HEK293 (cell line): ENCODE measurements around the gene GRAMD1B.
"Not testable (repeated sequence)": the region's sequence is repeated elsewhere in the genome, so short reads cannot be mapped to it uniquely, and the experiment has no call there.

Experiments
- CTCF ChIA-PET: fragments of 350-600 bp; formaldehyde crosslinking; extraction: SDS; loops from one replicate; lab custom pipeline; 2021; ENCODE audit warnings: antibody characterized with exemption; lab: Yijun Ruan, JAX
- POLR2A ChIA-PET: fragments of 300-600 bp; formaldehyde crosslinking; extraction: SDS; loops from one replicate; lab custom pipeline; 2020; ENCODE audit warnings: antibody characterized with exemption, inconsistent platforms; lab: Yijun Ruan, JAX
- H3K27ac ChIP-seq: fragments of 200-500 bp; sonication (Bioruptor generic); 2 replicates; pipeline ENCODE4 v1.5.1; 2014; ENCODE audit warnings: low read depth, low read length, control low read depth, inconsistent platforms; ENCODE audit errors: extremely low read depth
- H3K36me3 ChIP-seq, 2 experiments: fragments of 200-500 bp in 1 of 2; sonication (Bioruptor generic) in 1 of 2; 1 replicate in 1 of 2; 2 replicates in 1 of 2; pipeline ENCODE4 v1.5.1; 2014 to 2017; ENCODE audit warnings: inconsistent platforms in 2 of 2, low read length in 2 of 2; ENCODE audit not compliant: control insufficient read depth in 2 of 2, insufficient read depth in 1 of 2
- H3K4me1 ChIP-seq: fragments of 200-500 bp; sonication (Bioruptor generic); 2 replicates; pipeline ENCODE4 v1.5.1; 2014; ENCODE audit warnings: mild to moderate bottlenecking, low read length, inconsistent platforms; ENCODE audit not compliant: control insufficient read depth, insufficient read depth
- H3K4me3 ChIP-seq: 2 replicates; pipeline ENCODE4 v1.5.1; 2011; ENCODE audit warnings: low read depth, mild to moderate bottlenecking, control low read depth, low read length, moderate library complexity
- H3K9me3 ChIP-seq: fragments of 200-500 bp; sonication (Bioruptor generic); 2 replicates; pipeline ENCODE4 v1.5.1; 2014; ENCODE audit warnings: low read depth, low read length, inconsistent platforms; ENCODE audit not compliant: control insufficient read depth, insufficient read depth
- BCL6B ChIP-seq: fragments of 450-650 bp; formaldehyde crosslinking; IDR thresholded peaks from 2 replicates; pipeline ENCODE4 v1.5.1; 2017; ENCODE audit warnings: missing biosample characterization, missing genetic modification characterization
- FEZF1 ChIP-seq: fragments of 450-650 bp; formaldehyde crosslinking; IDR thresholded peaks from 2 replicates; pipeline ENCODE4 v1.5.1; 2016; ENCODE audit warnings: missing biosample characterization, missing genetic modification characterization
- HOXA7 ChIP-seq: sonication (generic); formaldehyde crosslinking; IDR thresholded peaks from 2 replicates; pipeline ENCODE4 v1.8.1; 2022; ENCODE audit warnings: missing genetic modification reagents, borderline replicate concordance
- KLF7 ChIP-seq: fragments of 450-650 bp; formaldehyde crosslinking; IDR thresholded peaks from 2 replicates; pipeline ENCODE4 v1.5.1; 2016; ENCODE audit warnings: missing biosample characterization, missing genetic modification characterization, borderline replicate concordance
- PBX3 ChIP-seq: sonication (generic); formaldehyde crosslinking; IDR thresholded peaks from 2 replicates; pipeline ENCODE4 v1.8.1; 2022; ENCODE audit warnings: mild to moderate bottlenecking, moderate library complexity, missing genetic modification reagents
- SP2 ChIP-seq: fragments of 450-650 bp; formaldehyde crosslinking; IDR thresholded peaks from 2 replicates; pipeline ENCODE4 v1.5.1; 2016; ENCODE audit warnings: missing biosample characterization, missing genetic modification characterization
- TSHZ1 ChIP-seq: fragments of 450-650 bp; formaldehyde crosslinking; IDR thresholded peaks from 2 replicates; pipeline ENCODE4 v1.5.1; 2016; ENCODE audit warnings: missing biosample characterization, missing genetic modification characterization, borderline replicate concordance
- ZNF16 ChIP-seq: fragments of 450-650 bp; formaldehyde crosslinking; IDR thresholded peaks from 2 replicates; pipeline ENCODE4 v1.5.1; 2016; ENCODE audit warnings: low read depth, missing biosample characterization, missing genetic modification characterization
- ZNF174 ChIP-seq: fragments of 450-650 bp; formaldehyde crosslinking; IDR thresholded peaks from 2 replicates; pipeline ENCODE4 v1.5.0; 2017; ENCODE audit warnings: missing biosample characterization, mild to moderate bottlenecking, missing genetic modification characterization
- ZNF175 ChIP-seq: fragments of 450-650 bp; formaldehyde crosslinking; IDR thresholded peaks from 2 replicates; pipeline ENCODE4 v1.5.1; 2016; ENCODE audit warnings: missing biosample characterization, missing genetic modification characterization
- ZNF292 ChIP-seq: fragments of 450-650 bp; formaldehyde crosslinking; IDR thresholded peaks from 2 replicates; pipeline ENCODE4 v1.5.1; 2016; ENCODE audit warnings: low read depth, missing biosample characterization, missing genetic modification characterization, borderline replicate concordance
- ZNF366 ChIP-seq: fragments of 450-650 bp; formaldehyde crosslinking; conservative IDR thresholded peaks from 2 replicates; pipeline ENCODE4 v1.5.1; 2016; ENCODE audit warnings: missing biosample characterization, missing genetic modification characterization
- ZNF37A ChIP-seq: fragments of 450-650 bp; IDR thresholded peaks from 2 replicates; pipeline ENCODE4 v1.5.1; 2018; ENCODE audit warnings: missing biosample characterization, missing genetic modification characterization
- ZNF391 ChIP-seq: fragments of 450-650 bp; formaldehyde crosslinking; IDR thresholded peaks from 2 replicates; pipeline ENCODE4 v1.5.1; 2016; ENCODE audit warnings: low read depth, missing biosample characterization, missing genetic modification characterization, borderline replicate concordance
- ZNF707 ChIP-seq: fragments of 450-650 bp; formaldehyde crosslinking; IDR thresholded peaks from 2 replicates; pipeline ENCODE4 v1.5.1; 2016; ENCODE audit warnings: missing biosample characterization, missing genetic modification characterization
- TF ChIP-seq, protein P1 (sequence below): IDR thresholded peaks from 2 replicates; pipeline ENCODE4 v1.6.1; 2011; ENCODE audit warnings: mild to moderate bottlenecking, low read depth, low read length, borderline replicate concordance
- TF ChIP-seq, protein P2 (sequence below): fragments of 450-650 bp; formaldehyde crosslinking; IDR thresholded peaks from 2 replicates; pipeline ENCODE4 v1.5.1; 2017; ENCODE audit warnings: missing biosample characterization, mild to moderate bottlenecking, missing genetic modification characterization, moderate library complexity
- TF ChIP-seq, protein P3 (sequence below): fragments of 450-650 bp; IDR thresholded peaks from 2 replicates; pipeline ENCODE4 v1.5.1; 2018; ENCODE audit warnings: missing biosample characterization, missing genetic modification characterization

Gene GRAMD1B

GRCh38 chr11:123511037-123511870 lies 81.2 kb downstream of the GRAMD1B start (continued):
- TF ChIP-seq ZNF366 (peak; percentile 52; the same call in 1 of the 2 replicates), HOXA7 (CRISPR knock-in tag) (no peak), ZNF174 (no peak), TSHZ1 (tag by site-specific recombination) (no peak)
- TF ChIP-seq, protein P1, sequence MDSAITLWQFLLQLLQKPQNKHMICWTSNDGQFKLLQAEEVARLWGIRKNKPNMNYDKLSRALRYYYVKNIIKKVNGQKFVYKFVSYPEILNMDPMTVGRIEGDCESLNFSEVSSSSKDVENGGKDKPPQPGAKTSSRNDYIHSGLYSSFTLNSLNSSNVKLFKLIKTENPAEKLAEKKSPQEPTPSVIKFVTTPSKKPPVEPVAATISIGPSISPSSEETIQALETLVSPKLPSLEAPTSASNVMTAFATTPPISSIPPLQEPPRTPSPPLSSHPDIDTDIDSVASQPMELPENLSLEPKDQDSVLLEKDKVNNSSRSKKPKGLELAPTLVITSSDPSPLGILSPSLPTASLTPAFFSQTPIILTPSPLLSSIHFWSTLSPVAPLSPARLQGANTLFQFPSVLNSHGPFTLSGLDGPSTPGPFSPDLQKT = no peak

- CTCF ChIA-PET = interaction anchor here (0.5 to 1.5 kb wide), 2 partner anchors 41 to 403 kb away, joined by 3 to 17 read pairs; no protein-coding TSS in a partner anchor
- H3K36me3 ChIP-seq, H3K27ac ChIP-seq, POLR2A ChIA-PET, H3K4me1 ChIP-seq, H3K4me3 ChIP-seq, H3K9me3 ChIP-seq: not testable (repeated sequence)
- peak; percentile 74 for TF ChIP-seq ZNF366
Measured at GRCh38 chr11:123513309-123513708, 83.2 kb downstream of the GRAMD1B start.

- Histone ChIP-seq H3K4me3 (no peak overlapping the region), H3K9me3 (no peaks in the 10 kb centered on the region)
- POLR2A ChIA-PET = no interaction called here
Measured at GRCh38 chr11:123516238-123516637, 86.2 kb downstream of the GRAMD1B start.

DNA sequence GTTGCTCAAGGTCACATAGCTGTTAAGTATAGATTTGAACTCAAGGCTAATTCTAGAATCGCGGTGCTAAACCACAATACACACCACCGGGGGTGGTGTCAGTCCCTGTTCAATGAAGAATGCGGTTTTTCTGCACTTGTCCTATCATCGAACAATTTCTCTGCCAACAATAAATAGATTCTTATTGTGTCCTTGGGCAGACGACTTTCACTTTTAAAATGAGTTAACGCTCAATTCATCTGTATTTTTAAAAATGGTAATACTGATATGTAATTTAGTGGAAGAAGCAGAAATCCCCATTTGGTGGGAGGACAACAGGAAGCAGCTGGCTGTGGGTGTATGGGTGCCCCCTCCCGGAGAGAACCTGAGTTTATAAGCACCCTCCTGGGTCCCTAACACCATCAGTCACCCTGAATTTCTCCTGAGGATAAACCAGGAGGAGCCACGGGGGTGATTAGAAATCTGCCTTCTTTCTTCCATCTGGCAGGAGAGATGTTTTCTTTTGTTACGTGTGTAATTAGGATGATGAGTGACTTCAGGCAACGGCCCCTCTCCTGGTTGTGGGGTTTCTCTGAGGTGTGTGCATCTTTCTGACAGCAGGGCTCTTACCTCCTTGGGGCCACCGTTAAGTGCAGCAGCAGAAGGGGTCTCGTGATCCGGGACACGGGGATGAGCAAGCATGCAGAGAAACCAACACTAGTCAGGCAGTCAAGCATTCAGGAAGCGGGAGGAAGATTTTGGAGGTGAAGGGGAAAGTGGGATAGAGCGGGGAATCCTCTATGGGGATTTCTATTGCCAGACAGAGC lies 87.7 kb downstream of the GRAMD1B start:
- Histone ChIP-seq H3K36me3 (no peaks in the 10 kb centered on the region), H3K27ac (no peak overlapping the region), H3K4me1 (no peaks in the 10 kb centered on the region), H3K9me3 (no peaks in the 10 kb centered on the region), H3K4me3 (no peak overlapping the region)
- ChIA-PET POLR2A (no interaction called here), CTCF (interaction anchor here (0.9 kb wide), 1 partner anchor 111 kb away, joined by 3 read pairs; no protein-coding TSS in a partner anchor)
- TF ChIP-seq ZNF16 (tag by site-specific recombination) (no peak), PBX3 (no peak), KLF7 (tag by site-specific recombination) (no peak), BCL6B (tag by site-specific recombination) (no peak)
- TF ChIP-seq, protein P2, sequence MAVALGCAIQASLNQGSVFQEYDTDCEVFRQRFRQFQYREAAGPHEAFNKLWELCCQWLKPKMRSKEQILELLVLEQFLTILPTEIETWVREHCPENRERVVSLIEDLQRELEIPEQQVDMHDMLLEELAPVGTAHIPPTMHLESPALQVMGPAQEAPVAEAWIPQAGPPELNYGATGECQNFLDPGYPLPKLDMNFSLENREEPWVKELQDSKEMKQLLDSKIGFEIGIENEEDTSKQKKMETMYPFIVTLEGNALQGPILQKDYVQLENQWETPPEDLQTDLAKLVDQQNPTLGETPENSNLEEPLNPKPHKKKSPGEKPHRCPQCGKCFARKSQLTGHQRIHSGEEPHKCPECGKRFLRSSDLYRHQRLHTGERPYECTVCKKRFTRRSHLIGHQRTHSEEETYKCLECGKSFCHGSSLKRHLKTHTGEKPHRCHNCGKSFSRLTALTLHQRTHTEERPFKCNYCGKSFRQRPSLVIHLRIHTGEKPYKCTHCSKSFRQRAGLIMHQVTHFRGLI (tag by site-specific recombination) = no peak

More at GRCh38 chr11:123516238-123516637, 86.2 kb downstream of the GRAMD1B start:
- H3K36me3 ChIP-seq = no peaks in the 10 kb centered on the region
- H3K27ac ChIP-seq = no peak overlapping the region
- no peaks in the 10 kb centered on the region for H3K4me1 ChIP-seq
- TF ChIP-seq ZNF175 (tag by site-specific recombination) = no peak
- TF ChIP-seq, protein P3, sequence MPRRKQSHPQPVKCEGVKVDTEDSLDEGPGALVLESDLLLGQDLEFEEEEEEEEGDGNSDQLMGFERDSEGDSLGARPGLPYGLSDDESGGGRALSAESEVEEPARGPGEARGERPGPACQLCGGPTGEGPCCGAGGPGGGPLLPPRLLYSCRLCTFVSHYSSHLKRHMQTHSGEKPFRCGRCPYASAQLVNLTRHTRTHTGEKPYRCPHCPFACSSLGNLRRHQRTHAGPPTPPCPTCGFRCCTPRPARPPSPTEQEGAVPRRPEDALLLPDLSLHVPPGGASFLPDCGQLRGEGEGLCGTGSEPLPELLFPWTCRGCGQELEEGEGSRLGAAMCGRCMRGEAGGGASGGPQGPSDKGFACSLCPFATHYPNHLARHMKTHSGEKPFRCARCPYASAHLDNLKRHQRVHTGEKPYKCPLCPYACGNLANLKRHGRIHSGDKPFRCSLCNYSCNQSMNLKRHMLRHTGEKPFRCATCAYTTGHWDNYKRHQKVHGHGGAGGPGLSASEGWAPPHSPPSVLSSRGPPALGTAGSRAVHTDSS = no peak
- no peak for TF ChIP-seq ZNF707 (tag by site-specific recombination)
- no peak for TF ChIP-seq FEZF1 (tag by site-specific recombination)
- TF ChIP-seq ZNF292 = no peak
- TF ChIP-seq ZNF37A (tag by site-specific recombination) = no peak
- no peak for TF ChIP-seq SP2 (tag by site-specific recombination)
- no peak for TF ChIP-seq ZNF391 (tag by site-specific recombination)
- CTCF ChIA-PET = interaction anchor here (1.2 to 1.6 kb wide), 2 partner anchors 9 to 50 kb away, joined by 3 read pairs; no protein-coding TSS in a partner anchor
